Upper lobe of left lung (tissue), 6 donors: ENCODE data around the gene RALGAPA2. TPM values are rescaled to one million over a fixed set of nuclear protein-coding genes. Genes with fewer than 3 reads are reported as not detected.

ENCODE experiments used
- ATAC-seq, 2 donors: fragments of 200-7000 bp; cut with Tn5 transposase; one replicate each; pipeline ENCODE4 v1.9.1; 2022; ENCODE audit warnings: mild to moderate bottlenecking in 2 of 2, moderate library complexity in 2 of 2; ENCODE audit not compliant: low FRiP score in 2 of 2
- DNase-seq, 2 donors: peaks; one replicate each; pipeline ENCODE4 v3.0.0-alpha.2; 2019 to 2020
- H3K27ac ChIP-seq, 4 donors: fragments of 200-600 bp; sonication (generic); one replicate each; pipeline ENCODE4 v1.5.1; 2016 to 2019
- H3K27me3 ChIP-seq, 4 donors: fragments of 200-600 bp; sonication (generic); one replicate each; pipeline ENCODE4 v1.5.1; 2017 to 2019
- H3K36me3 ChIP-seq, 4 donors: fragments of 200-600 bp; sonication (generic); one replicate each; pipeline ENCODE4 v1.5.1; 2016 to 2019
- H3K4me1 ChIP-seq, 4 donors: fragments of 200-600 bp; sonication (generic); one replicate each; pipeline ENCODE4 v1.5.1; 2018 to 2019
- H3K4me3 ChIP-seq, 4 donors: fragments of 200-600 bp; sonication (generic); one replicate each; pipeline ENCODE4 v1.5.1; 2017 to 2019; ENCODE audit warnings: mild to moderate bottlenecking in 2 of 4, moderate library complexity in 1 of 4
- H3K9me3 ChIP-seq, 4 donors: fragments of 200-600 bp; sonication (generic); one replicate each; pipeline ENCODE4 v1.5.1; 2018 to 2019
- CTCF ChIP-seq, 6 experiments: fragments of 450-650 bp in 4 of 6; fragments of 200-600 bp in 2 of 6; sonication (generic) in 2 of 6; IDR thresholded peaks; one replicate each; pipeline ENCODE4 v1.5.1; 2016 to 2019; ENCODE audit warnings: antibody characterized with exemption in 6 of 6
- EP300 ChIP-seq, 4 donors: sonication (generic); formaldehyde crosslinking; IDR thresholded peaks; one replicate each; pipeline ENCODE4 v1.5.1; 2017; ENCODE audit warnings: antibody characterized with exemption in 4 of 4, control low read depth in 2 of 4
- POLR2A ChIP-seq, 4 donors: fragments of 450-650 bp; IDR thresholded peaks; one replicate each; pipeline ENCODE4 v1.5.1; 2016 to 2017; ENCODE audit warnings: antibody characterized with exemption in 4 of 4, mild to moderate bottlenecking in 2 of 4
- POLR2AphosphoS5 ChIP-seq, 2 donors: sonication (generic); formaldehyde crosslinking; IDR thresholded peaks; one replicate each; pipeline ENCODE4 v1.5.1; 2017; ENCODE audit warnings: antibody characterized with exemption in 2 of 2
- WGBS, 2 donors: methylation state at CpG; one replicate each; pipeline ENCODE4 v1.1.5; 2017 to 2018; 5-methylcytosine and 5-hydroxymethylcytosine counted together
- total RNA-seq, 6 donors: library from RNA; depleted of rRNA in 4 of 6; stranded (reverse); fragments of >200 nt in 4 of 6; gene quantifications; one replicate each; pipeline versions ENCODE4 v1.1.0 to v1.2.1, GENCODE V29; 2016 to 2021
- donor health status: DM: no; HTN: no; CAD: no; lungs with moderate emphysema.
- donor health status: DM: no; HTN: yes; CAD: no; lungs with severe emphysema.

The RALGAPA2 gene
- total RNA-seq, 6 donors from 2014 or later, result 50.8 to 95.3 (median 65.3) TPM

GRCh38 chr20:20473657-20474056 is 238.8 kb downstream of the RALGAPA2 start:
- no peak for ATAC-seq

GRCh38 chr20:20472684-20473274 is 239.7 kb downstream of the RALGAPA2 start:
- no peaks in the 10 kb centered on the region for H3K9me3 ChIP-seq
- H3K36me3 ChIP-seq, result peaks cover 0 to 49% (median 6%) of the 10 kb centered on the region in 4 donors
- WGBS, 2 donors, result 94% methylated on average over 4 of the region's 4 CpGs
- no peak for ATAC-seq
- TF ChIP-seq EP300 (IDR thresholded peaks at IDR 0.05), result no peak
- TF ChIP-seq POLR2A (IDR thresholded peaks at IDR 0.05), result no peak
- TF ChIP-seq CTCF (IDR thresholded peaks at IDR 0.05), result no peak
- no peak for TF ChIP-seq POLR2AphosphoS5 (IDR thresholded peaks at IDR 0.05)
- no peak overlapping the region for H3K4me3 ChIP-seq
- DNase-seq, result no peak
- H3K27me3 ChIP-seq, result no peaks in the 10 kb centered on the region
- no peaks in the 10 kb centered on the region for H3K4me1 ChIP-seq
- H3K27ac ChIP-seq, result no peak overlapping the region

More at GRCh38 chr20:20473657-20474056, 238.8 kb downstream of the RALGAPA2 start:
- DNase-seq, result no peak
- Histone ChIP-seq H3K27ac (no peak overlapping the region), H3K4me1 (no peaks in the 10 kb centered on the region), H3K27me3 (no peaks in the 10 kb centered on the region), H3K4me3 (no peak overlapping the region), H3K36me3 (peaks cover 0 to 40% (median 6%) of the 10 kb centered on the region in 4 donors), H3K9me3 (no peaks in the 10 kb centered on the region)
- TF ChIP-seq POLR2A (IDR thresholded peaks at IDR 0.05), result no peak
- no peak for TF ChIP-seq CTCF (IDR thresholded peaks at IDR 0.05)
- TF ChIP-seq EP300 (IDR thresholded peaks at IDR 0.05), result no peak
- no peak for TF ChIP-seq POLR2AphosphoS5 (IDR thresholded peaks at IDR 0.05)

GRCh38 chr20:20466341-20466879 is 246.0 kb downstream of the RALGAPA2 start:
- Histone ChIP-seq H3K9me3 (no peaks in the 10 kb centered on the region), H3K4me3 (no peak overlapping the region), H3K4me1 (no peaks in the 10 kb centered on the region), H3K27me3 (no peaks in the 10 kb centered on the region), H3K27ac (no peak overlapping the region), H3K36me3 (peaks cover 0 to 53% (median 0%) of the 10 kb centered on the region in 4 donors)
- TF ChIP-seq POLR2AphosphoS5 (IDR thresholded peaks at IDR 0.05) (no peak), EP300 (IDR thresholded peaks at IDR 0.05) (no peak), POLR2A (IDR thresholded peaks at IDR 0.05) (no peak)
- WGBS, 2 donors, result 69 to 85% methylated on average over 4 of the region's 4 CpGs
- ATAC-seq, result peak in 1 of 2 donors; percentile 76
- DNase-seq, result no peak

- no peak overlapping the region for H3K4me3 ChIP-seq
- H3K36me3 ChIP-seq, result peaks cover 0 to 44% (median 0%) of the 10 kb centered on the region in 4 donors
- H3K9me3 ChIP-seq, result no peaks in the 10 kb centered on the region
- WGBS, 2 donors, result 89 to 96% methylated on average over 2 of the region's 2 CpGs
- no peak overlapping the region for H3K27ac ChIP-seq
- H3K27me3 ChIP-seq, result no peaks in the 10 kb centered on the region
- TF ChIP-seq CTCF (IDR thresholded peaks at IDR 0.05) (no peak), POLR2AphosphoS5 (IDR thresholded peaks at IDR 0.05) (no peak), POLR2A (IDR thresholded peaks at IDR 0.05) (no peak), EP300 (IDR thresholded peaks at IDR 0.05) (no peak)
- no peak for ATAC-seq
- H3K4me1 ChIP-seq, result no peaks in the 10 kb centered on the region
- DNase-seq, result no peak
Observed at GRCh38 chr20:20465252-20465651, 247.2 kb downstream of the RALGAPA2 start.

- no peaks in the 10 kb centered on the region for H3K27me3 ChIP-seq
- no peak for TF ChIP-seq CTCF (IDR thresholded peaks at IDR 0.05)
- no peak for TF ChIP-seq POLR2AphosphoS5 (IDR thresholded peaks at IDR 0.05)
- TF ChIP-seq POLR2A (IDR thresholded peaks at IDR 0.05), result no peak
- TF ChIP-seq EP300 (IDR thresholded peaks at IDR 0.05), result no peak
- H3K36me3 ChIP-seq, result peaks cover 0 to 42% (median 0%) of the 10 kb centered on the region in 4 donors
- no peak overlapping the region for H3K4me3 ChIP-seq
- no peak overlapping the region for H3K27ac ChIP-seq
- no peaks in the 10 kb centered on the region for H3K4me1 ChIP-seq
- DNase-seq, result no peak
- peak in 1 of 2 donors; percentile 49 for ATAC-seq
- 88 to 92% methylated on average over 9 of the region's 9 CpGs for WGBS, 2 donors
- no peaks in the 10 kb centered on the region for H3K9me3 ChIP-seq
Observed at GRCh38 chr20:20463933-20464374, 248.5 kb downstream of the RALGAPA2 start.
